Measurements from ENCODE around the gene FAR2. TPM values are rescaled to one million over a fixed set of nuclear protein-coding genes. Genes with fewer than 3 reads are reported as not detected.
A peak's percentile ranks its signal among the peaks of the same experiment; 100 is the strongest.

The FAR2 gene
- total and polyA plus RNA-seq, 4 donors = 0.81 to 7.6 (median 3.1) TPM

- TF ChIP-seq CTCF (IDR thresholded peaks at IDR 0.05; ENCODE audit: low read depth, low read length, missing input control) = no peak
- no peak for TF ChIP-seq MAX (IDR thresholded peaks at IDR 0.05)
- no peak for TF ChIP-seq NR2F2 (IDR thresholded peaks at IDR 0.05)
- no peak for TF ChIP-seq HNF4G (IDR thresholded peaks at IDR 0.05)
- TF ChIP-seq SP1 (IDR thresholded peaks at IDR 0.05) = no peak
- no peak for TF ChIP-seq YY1 (IDR thresholded peaks at IDR 0.05)
Measured at GRCh38 chr12:29314416-29314815, 165.3 kb downstream of the FAR2 start (continued).

- TF ChIP-seq ZBTB33 (IDR thresholded peaks at IDR 0.05) = no peak
- TF ChIP-seq ATF3 (IDR thresholded peaks at IDR 0.05) = no peak
- TF ChIP-seq MAX (IDR thresholded peaks at IDR 0.05) = no peak
- TF ChIP-seq HNF4A (conservative IDR thresholded peaks at IDR 0.05) = no peak
- no peak for TF ChIP-seq CTCF (IDR thresholded peaks at IDR 0.05; ENCODE audit: low read depth, low read length, missing input control)
- no peak for TF ChIP-seq RXRA (IDR thresholded peaks at IDR 0.05)
- Histone ChIP-seq H3K4me3 (ENCODE audit: low read depth in 1 of 3, low read length in 3 of 3) (no peak overlapping the region), H3K36me3 (ENCODE audit: control insufficient read depth in 4 of 4, insufficient read depth in 3 of 4, low read depth in 1 of 4, low read length in 3 of 4) (no peaks in the 10 kb centered on the region), H3K4me1 (ENCODE audit: control insufficient read depth in 4 of 4, insufficient read depth in 4 of 4, low read length in 3 of 4) (peaks cover 0 to 7% (median 7%) of the 10 kb centered on the region in 4 donors), H3K9me3 (ENCODE audit: control insufficient read depth in 4 of 4, low read length in 3 of 4) (no peaks in the 10 kb centered on the region), H3K9ac (ENCODE audit: low read depth in 1 of 2, low read length in 2 of 2) (no peak overlapping the region), H3K27ac (ENCODE audit: low read depth in 1 of 2, low read length in 2 of 2) (no peak overlapping the region), H3K27me3 (ENCODE audit: control insufficient read depth in 4 of 4, insufficient read depth in 4 of 4, low read length in 3 of 4) (no peaks in the 10 kb centered on the region)
- DNase-seq (ENCODE audit: low spot score) = no peak
- WGBS = 78% methylated on average over 4 of the region's 4 CpGs
Measured at GRCh38 chr12:29316752-29317151, 167.7 kb downstream of the FAR2 start.

GRCh38 chr12:29317556-29318363, 168.7 kb downstream of the FAR2 start:
- no peak for DNase-seq (ENCODE audit: low spot score)
- WGBS = 37% methylated on average over 8 of the region's 8 CpGs
- H3K36me3 ChIP-seq (ENCODE audit: control insufficient read depth in 4 of 4, insufficient read depth in 3 of 4, low read depth in 1 of 4, low read length in 3 of 4) = no peaks in the 10 kb centered on the region
- TF ChIP-seq ATF3 (IDR thresholded peaks at IDR 0.05) (no peak), HNF4A (conservative IDR thresholded peaks at IDR 0.05) (peak in 1 of 2 donors; percentile 27), NR2F2 (IDR thresholded peaks at IDR 0.05) (no peak), FOXA2 (IDR thresholded peaks at IDR 0.05) (no peak), FOXA1 (IDR thresholded peaks at IDR 0.05) (no peak), TAF1 (conservative IDR thresholded peaks at IDR 0.05) (no peak), CTCF (IDR thresholded peaks at IDR 0.05; ENCODE audit: low read depth, low read length, missing input control) (peak; percentile 74), REST (IDR thresholded peaks at IDR 0.05) (no peak), JUND (IDR thresholded peaks at IDR 0.05) (peak in 1 of 2 donors; percentile 24)

More at GRCh38 chr12:29317556-29318363, 168.7 kb downstream of the FAR2 start:
- Histone ChIP-seq H3K27ac (ENCODE audit: low read depth in 1 of 2, low read length in 2 of 2) (no peak overlapping the region), H3K9ac (ENCODE audit: low read depth in 1 of 2, low read length in 2 of 2) (no peak overlapping the region), H3K27me3 (ENCODE audit: control insufficient read depth in 4 of 4, insufficient read depth in 4 of 4, low read length in 3 of 4) (no peaks in the 10 kb centered on the region), H3K9me3 (ENCODE audit: control insufficient read depth in 4 of 4, low read length in 3 of 4) (no peaks in the 10 kb centered on the region), H3K4me3 (ENCODE audit: low read depth in 1 of 3, low read length in 3 of 3) (no peak overlapping the region), H3K4me1 (ENCODE audit: control insufficient read depth in 4 of 4, insufficient read depth in 4 of 4, low read length in 3 of 4) (peaks cover 0 to 7% (median 7%) of the 10 kb centered on the region in 4 donors)
